UCSD-AML1 (cell line): ENCODE data around the gene MTERF2.
A peak's percentile ranks its signal among the peaks of the same experiment; 100 is the strongest.

Source experiments
- DNase-seq: peaks from one replicate; lab custom pipeline; 2025; ENCODE audit not compliant: unreplicated experiment; lab: John Stamatoyannopoulos, UW

Gene MTERF2

DNA sequence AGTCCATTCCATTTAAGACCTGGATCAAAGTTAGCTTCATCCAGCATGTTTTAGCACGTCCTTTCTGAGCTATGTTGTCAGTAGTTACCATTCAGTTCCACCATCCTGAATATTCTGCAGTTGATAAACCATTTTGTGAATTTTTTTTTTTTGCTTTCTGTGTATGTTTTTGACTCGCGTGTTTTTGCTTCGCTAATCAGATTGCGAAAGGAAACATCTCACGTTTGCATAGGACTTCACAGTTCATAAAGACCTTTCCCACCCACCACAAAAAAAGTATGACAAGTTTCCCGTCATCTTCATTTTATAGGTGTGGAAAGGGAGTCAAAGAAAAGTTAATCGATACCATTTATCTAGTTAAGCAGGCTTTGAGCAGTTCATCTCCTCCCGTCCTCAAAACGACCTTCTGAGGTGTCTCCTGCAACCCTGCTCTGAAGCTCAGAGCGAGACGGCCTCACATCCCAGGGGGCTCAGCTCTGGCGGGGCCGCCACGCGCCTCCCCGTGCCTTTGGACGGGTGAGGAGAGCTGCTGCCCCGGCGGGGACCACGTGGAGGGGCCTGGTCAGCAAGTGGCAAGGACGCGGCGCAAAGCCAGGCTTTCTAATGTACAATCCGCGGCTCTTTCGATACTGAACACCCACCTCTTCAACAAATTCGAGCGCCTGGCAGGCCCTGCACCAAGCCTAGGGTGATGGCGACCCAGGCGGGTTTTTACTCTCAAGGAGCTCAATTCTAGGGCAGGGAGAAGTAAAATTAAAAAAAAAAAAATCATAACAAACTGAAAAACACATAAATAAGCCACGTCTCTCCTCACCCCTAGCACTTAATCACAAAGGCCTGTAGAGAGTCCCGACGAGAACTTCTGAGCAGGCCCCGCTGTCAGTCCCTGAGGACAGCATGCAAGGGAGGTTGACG lies 32.2 kb downstream of the MTERF2 start:
- peak; percentile 15 for DNase-seq

DNA sequence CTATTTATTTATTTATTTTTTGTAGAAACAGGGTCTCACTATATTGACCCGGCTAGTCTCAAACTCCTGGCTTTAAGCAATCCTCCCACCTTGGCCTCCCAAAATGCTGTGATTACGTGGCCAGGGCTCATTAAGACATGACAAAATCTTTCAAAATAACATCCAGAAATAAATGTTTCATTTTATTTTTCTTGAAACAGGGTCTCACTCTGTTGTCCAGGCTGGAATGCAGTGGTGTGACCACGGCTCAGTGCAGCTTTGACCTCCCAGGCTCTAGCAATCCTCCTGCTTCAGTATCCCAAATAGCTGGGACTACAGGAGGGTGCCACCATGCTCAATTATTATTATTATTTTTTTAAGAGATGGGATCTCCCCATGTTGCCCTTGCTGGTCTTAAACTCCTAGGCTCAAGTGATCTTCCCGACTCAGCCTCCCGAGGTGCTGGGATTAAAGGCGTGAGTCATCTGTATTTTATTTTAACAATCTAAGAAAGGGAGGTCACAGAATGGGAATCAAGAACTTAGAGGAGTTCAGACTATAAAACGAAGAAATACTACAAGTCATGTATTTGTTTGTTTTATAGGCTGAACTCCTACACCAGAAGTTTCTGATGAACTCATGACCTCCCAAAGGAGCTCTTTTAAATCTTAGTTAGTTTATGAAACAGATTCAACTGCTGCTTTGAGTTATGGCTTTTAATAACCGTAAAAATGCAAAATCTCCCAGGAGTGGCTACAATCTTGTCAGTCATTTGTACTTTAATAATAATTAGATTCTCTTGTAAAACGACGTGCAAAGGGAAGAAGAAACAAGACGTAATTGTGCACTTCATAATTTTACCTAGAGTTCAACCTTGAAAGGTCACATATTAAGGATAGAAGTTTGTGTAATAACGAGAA lies 33.3 kb downstream of the MTERF2 start:
- DNase-seq = no peak

DNA sequence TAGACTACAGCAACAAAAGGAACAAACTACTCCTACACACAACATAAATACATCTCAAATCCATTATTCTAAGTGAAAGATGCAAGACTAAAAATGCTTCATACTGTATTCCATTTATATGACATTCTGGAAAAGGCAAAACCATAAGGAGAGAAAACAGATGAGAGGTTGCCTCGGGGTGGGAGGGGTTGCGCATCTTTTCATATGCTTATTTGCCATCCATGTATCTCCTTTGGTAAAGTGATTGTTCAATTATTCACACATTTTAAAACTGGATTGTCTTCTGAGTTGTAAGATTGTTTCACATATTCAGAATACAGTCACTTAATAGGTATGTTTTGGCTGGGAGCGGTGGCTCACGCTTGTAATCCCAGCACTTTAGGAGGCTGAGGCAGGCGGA lies 36.4 kb downstream of the MTERF2 start:
- no peak for DNase-seq

- DNase-seq = no peak
Measured at GRCh38 chr12:106947461-106947860, 39.5 kb downstream of the MTERF2 start.

- no peak for DNase-seq
Measured at GRCh38 chr12:106945261-106945851, 41.6 kb downstream of the MTERF2 start.

- no peak for DNase-seq
Measured at GRCh38 chr12:106942775-106943174, 44.2 kb downstream of the MTERF2 start.

DNA sequence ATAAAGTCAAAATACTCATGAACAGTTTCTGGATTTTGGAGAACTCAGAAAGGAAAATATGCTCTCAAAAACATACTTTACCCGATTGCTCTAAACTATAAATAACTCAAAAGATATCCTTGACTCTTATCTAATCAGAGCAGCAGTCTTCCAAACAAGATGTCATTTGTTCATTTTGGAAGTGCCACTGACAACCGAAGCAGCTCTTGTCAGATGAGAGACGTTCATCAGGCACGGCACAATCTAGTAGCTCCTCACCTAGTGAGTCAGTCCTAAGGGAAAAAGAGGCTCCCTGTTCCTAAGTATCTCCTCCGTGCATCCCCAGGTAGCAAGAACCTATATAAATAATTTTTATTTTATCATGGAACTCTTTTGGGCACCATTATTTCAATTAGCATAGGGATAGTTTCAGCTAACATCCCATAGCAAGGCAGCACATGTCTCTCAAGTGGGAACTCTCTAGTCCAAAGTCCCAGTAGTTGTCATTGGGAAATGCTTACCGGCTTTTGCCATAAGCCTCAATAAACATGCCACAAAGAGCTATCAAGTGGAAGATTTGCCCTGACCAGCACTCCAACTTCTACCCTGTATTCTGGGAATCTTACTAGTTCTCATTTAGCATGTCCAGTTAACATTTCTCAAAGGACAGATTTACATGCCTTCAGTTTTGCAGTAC lies 45.3 kb downstream of the MTERF2 start:
- no peak for DNase-seq

GRCh38 chr12:106934277-106934676 lies 52.7 kb downstream of the MTERF2 start:
- no peak for DNase-seq
